Esophagus squamous epithelium (tissue), 5 donors: ENCODE measurements around the gene A1BG. TPM values are rescaled to one million over a fixed set of nuclear protein-coding genes. Genes with fewer than 3 reads are reported as not detected.
A peak's percentile ranks its signal among the peaks of the same experiment; 100 is the strongest.

ENCODE experiments used
- DNase-seq: peaks from one replicate; lab custom pipeline; 2025; lab: John Stamatoyannopoulos, UW
- H3K27ac ChIP-seq, 4 donors: fragments of 200-600 bp; sonication (generic); one replicate each; pipeline ENCODE4 v1.5.1; 2016 to 2019; ENCODE audit warnings: mild to moderate bottlenecking in 1 of 4
- H3K27me3 ChIP-seq, 4 donors: fragments of 200-600 bp; sonication (generic); 1 replicate in 3 of 4; 2 replicates in 1 of 4; pipeline versions ENCODE4 v1.5.1 to v1.6.0; 2017 to 2021; ENCODE audit warnings: antibody characterized with exemption in 1 of 4
- H3K36me3 ChIP-seq, 3 donors: fragments of 200-600 bp; sonication (generic); one replicate each; pipeline ENCODE4 v1.5.1; 2016 to 2019
- H3K4me1 ChIP-seq, 3 donors: fragments of 200-600 bp; sonication (generic); one replicate each; pipeline ENCODE4 v1.5.1; 2017 to 2019
- H3K4me3 ChIP-seq, 4 donors: fragments of 200-600 bp; sonication (generic); 1 replicate in 3 of 4; 2 replicates in 1 of 4; pipeline ENCODE4 v1.5.1; 2016 to 2019; ENCODE audit warnings: mild to moderate bottlenecking in 2 of 4, moderate library complexity in 1 of 4
- H3K9me3 ChIP-seq, 3 donors: fragments of 200-600 bp; sonication (generic); one replicate each; pipeline ENCODE4 v1.5.1; 2016 to 2019
- POLR2A ChIP-seq, 4 donors: fragments of 450-650 bp; IDR thresholded peaks; one replicate each; pipeline ENCODE4 v1.6.1; 2017; ENCODE audit warnings: antibody characterized with exemption in 4 of 4, mild to moderate bottlenecking in 4 of 4, moderate library complexity in 3 of 4
- WGBS, 2 donors: methylation state at CpG; one replicate each; pipeline ENCODE4 v1.1.5; 2018; 5-methylcytosine and 5-hydroxymethylcytosine counted together
- intact Hi-C: fragments of 100-400 bp; cut with DNase I; formaldehyde crosslinking; loops from one replicate; pipeline ENCODE4 v1.15.0; 2022
- total RNA-seq, 4 donors: library from RNA; depleted of rRNA; stranded (reverse); fragments of >200 nt; gene quantifications; one replicate each; pipeline ENCODE4 v1.1.0, GENCODE V29; 2016
- TF ChIP-seq, protein P1 (sequence below), 6 experiments: fragments of 450-650 bp in 4 of 6; fragments of 200-600 bp in 2 of 6; sonication (generic) in 2 of 6; IDR thresholded peaks; one replicate each; pipeline ENCODE4 v1.5.1; 2016 to 2019; ENCODE audit warnings: antibody characterized with exemption in 6 of 6, mild to moderate bottlenecking in 4 of 6, moderate library complexity in 4 of 6
- donor health status: DM: yes; HTN: yes; CAD: no.

Gene A1BG
- total RNA-seq, 4 donors from 2014 or later = 1.1 to 25.1 (median 13.9) TPM; not detected in 1

DNA sequence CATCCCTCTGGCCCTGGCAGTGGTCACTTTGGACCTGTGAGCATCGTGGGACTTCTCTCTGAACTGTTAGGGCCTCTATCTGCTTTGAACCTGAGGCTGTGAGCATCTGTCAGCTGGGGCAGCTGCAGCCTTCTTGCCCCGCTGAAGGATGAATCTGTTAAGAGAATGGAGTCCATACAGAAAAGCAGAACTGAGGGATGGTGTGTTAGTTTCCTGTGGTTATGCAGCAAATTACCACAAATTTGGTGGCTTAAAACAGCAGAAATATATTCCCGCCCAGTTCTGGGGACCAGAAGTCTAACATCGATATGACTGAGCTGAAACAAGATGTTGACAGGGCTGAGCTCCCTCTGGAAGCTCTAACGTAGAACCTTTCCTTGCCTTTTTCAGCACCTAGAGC is 10.9 kb upstream of the A1BG start:
- no peak for DNase-seq
- intact Hi-C loops = no loop called here
- Histone ChIP-seq H3K9me3 (no peaks in the 10 kb centered on the region), H3K27ac (no peak overlapping the region), H3K4me3 (no peak overlapping the region), H3K4me1 (peaks cover 0 to 19% (median 7%) of the 10 kb centered on the region in 3 donors), H3K27me3 (no peaks in the 10 kb centered on the region), H3K36me3 (peaks cover 0 to 25% (median 0%) of the 10 kb centered on the region in 3 donors)
- TF ChIP-seq, protein P1, sequence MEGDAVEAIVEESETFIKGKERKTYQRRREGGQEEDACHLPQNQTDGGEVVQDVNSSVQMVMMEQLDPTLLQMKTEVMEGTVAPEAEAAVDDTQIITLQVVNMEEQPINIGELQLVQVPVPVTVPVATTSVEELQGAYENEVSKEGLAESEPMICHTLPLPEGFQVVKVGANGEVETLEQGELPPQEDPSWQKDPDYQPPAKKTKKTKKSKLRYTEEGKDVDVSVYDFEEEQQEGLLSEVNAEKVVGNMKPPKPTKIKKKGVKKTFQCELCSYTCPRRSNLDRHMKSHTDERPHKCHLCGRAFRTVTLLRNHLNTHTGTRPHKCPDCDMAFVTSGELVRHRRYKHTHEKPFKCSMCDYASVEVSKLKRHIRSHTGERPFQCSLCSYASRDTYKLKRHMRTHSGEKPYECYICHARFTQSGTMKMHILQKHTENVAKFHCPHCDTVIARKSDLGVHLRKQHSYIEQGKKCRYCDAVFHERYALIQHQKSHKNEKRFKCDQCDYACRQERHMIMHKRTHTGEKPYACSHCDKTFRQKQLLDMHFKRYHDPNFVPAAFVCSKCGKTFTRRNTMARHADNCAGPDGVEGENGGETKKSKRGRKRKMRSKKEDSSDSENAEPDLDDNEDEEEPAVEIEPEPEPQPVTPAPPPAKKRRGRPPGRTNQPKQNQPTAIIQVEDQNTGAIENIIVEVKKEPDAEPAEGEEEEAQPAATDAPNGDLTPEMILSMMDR (IDR thresholded peaks at IDR 0.05) = no peak
- TF ChIP-seq POLR2A (IDR thresholded peaks at IDR 0.05) = no peak
- 65 to 70% methylated on average over 4 to 5 of the region's 5 CpGs for WGBS, 2 donors

DNA sequence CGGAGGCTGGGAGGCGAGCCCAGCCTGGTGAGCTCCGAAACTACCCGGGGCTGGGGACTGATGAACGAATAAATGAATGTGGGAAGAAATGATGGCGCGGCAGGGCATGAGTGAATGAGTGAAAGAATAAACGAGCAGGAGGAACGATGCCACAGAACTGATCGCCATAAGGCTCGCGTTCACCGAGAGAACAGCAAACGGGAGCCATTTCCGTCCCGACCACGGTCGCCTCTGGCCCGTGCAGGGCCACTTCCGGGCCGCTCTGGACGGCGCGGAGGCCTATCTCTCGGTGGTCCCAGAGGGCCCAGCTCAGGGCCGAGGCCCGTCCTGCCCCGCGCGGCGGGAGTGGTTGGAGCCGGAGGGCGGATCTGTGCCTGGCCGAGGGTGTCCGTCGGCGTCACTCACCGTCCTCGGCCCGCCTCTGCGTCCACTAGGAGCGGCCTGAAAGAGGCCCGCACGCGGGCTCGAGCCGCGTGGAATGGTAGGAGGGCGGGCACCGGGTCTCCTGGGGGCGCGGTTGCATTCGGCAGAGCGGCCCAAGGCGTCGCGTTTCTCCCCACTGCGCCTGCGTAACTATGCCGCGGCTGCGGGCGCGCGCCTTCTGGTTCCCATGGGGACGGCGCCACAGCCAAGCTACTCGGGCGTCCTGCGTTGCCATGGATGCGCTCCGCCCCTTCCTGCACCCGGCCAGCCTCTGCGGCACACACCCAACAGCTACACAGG is 9.1 kb upstream of the A1BG start, which contains the start of gene ZNF497:
ZNF497 (minus strand) TSS at position 480 of the 723 bp plus-strand sequence. CDS start 5,116 bp downstream, outside the sequence.
- peaks cover 0 to 11% (median 0%) of the 10 kb centered on the region in 3 donors for H3K36me3 ChIP-seq
- no peaks in the 10 kb centered on the region for H3K9me3 ChIP-seq
- peak within 1 kb of the TSS; percentile 85 to 97 (median 92) for H3K27ac ChIP-seq
- 0 to 1% methylated on average over 4 to 20 of the region's 74 CpGs for WGBS, 2 donors
- intact Hi-C loops = no loop called here
- peak; percentile 81 for DNase-seq
- H3K4me3 ChIP-seq = peak within 1 kb of the TSS; percentile 55 to 83 (median 77)
- TF ChIP-seq, protein P1 (IDR thresholded peaks at IDR 0.05) = peak in 2 of 6 experiments; percentile 5 to 22
- TF ChIP-seq POLR2A (IDR thresholded peaks at IDR 0.05) = peak in 3 of 4 donors; percentile 51 to 68 (median 62)
- H3K27me3 ChIP-seq = peaks cover 0 to 5% (median 0%) of the 10 kb centered on the region in 4 donors
- peaks cover 0 to 23% (median 7%) of the 10 kb centered on the region in 3 donors for H3K4me1 ChIP-seq

DNA sequence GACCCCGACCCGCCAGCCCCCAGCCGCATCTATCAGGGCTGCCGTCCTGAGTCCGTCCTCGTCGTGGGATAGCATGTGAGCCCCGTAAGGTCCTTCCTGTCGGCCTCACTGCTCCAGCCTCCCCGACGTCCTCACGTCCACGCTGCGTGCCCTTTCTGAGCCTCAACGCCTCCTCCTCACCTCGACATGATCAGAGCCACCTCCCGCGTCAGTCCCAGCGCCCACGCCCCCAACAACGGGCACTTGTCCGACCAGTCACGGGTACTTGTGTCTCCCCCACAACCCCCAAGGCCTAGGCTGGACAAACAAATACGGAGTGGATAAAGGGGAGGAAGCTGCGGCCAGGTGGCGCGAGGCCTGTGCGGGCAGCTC is 8.6 kb upstream of the A1BG start:
- peak overlapping the region; percentile 85 to 97 (median 92) for H3K27ac ChIP-seq
- peaks cover 0 to 10% (median 0%) of the 10 kb centered on the region in 4 donors for H3K27me3 ChIP-seq
- H3K4me3 ChIP-seq = peak overlapping the region; percentile 55 to 83 (median 77)
- H3K9me3 ChIP-seq = peaks cover 0 to 5% (median 0%) of the 10 kb centered on the region in 3 donors
- WGBS, 2 donors = 2 to 13% methylated on average over 7 to 13 of the region's 28 CpGs
- peaks cover 0 to 9% (median 0%) of the 10 kb centered on the region in 3 donors for H3K36me3 ChIP-seq
- intact Hi-C loops = no loop called here
- TF ChIP-seq POLR2A (IDR thresholded peaks at IDR 0.05) = no peak
- TF ChIP-seq, protein P1 (IDR thresholded peaks at IDR 0.05) = no peak
- no peak for DNase-seq
- peaks cover under 1 to 28% (median 10%) of the 10 kb centered on the region in 3 donors for H3K4me1 ChIP-seq

- intact Hi-C loops = no loop called here
- peak overlapping the region in 2 of 4 donors; percentile 36 to 60 for H3K4me3 ChIP-seq
Observed at GRCh38 chr19:58357481-58358145, 4.3 kb upstream of the A1BG start.

More at GRCh38 chr19:58357481-58358145, 4.3 kb upstream of the A1BG start:
- TF ChIP-seq, protein P1 (IDR thresholded peaks at IDR 0.05) = no peak
- no peak for TF ChIP-seq POLR2A (IDR thresholded peaks at IDR 0.05)
- H3K4me1 ChIP-seq = peaks cover 7 to 36% (median 10%) of the 10 kb centered on the region in 3 donors
- DNase-seq = no peak
- H3K36me3 ChIP-seq = no peaks in the 10 kb centered on the region
- peaks cover 0 to 10% (median 0%) of the 10 kb centered on the region in 3 donors for H3K9me3 ChIP-seq
- WGBS, 2 donors = 78 to 87% methylated on average over 5 to 10 of the region's 19 CpGs
- H3K27ac ChIP-seq = no peak overlapping the region
- H3K27me3 ChIP-seq = peaks cover 0 to 21% (median 0%) of the 10 kb centered on the region in 4 donors
